Ovary (tissue), 3 donors: ENCODE data around the gene LAMTOR5.

ENCODE experiments used
- CTCF ChIP-seq, 3 donors: fragments of 450-650 bp in 2 of 3; fragments of 200-600 bp in 1 of 3; IDR thresholded peaks; one replicate each; pipeline versions ENCODE4 v1.5.1 to v1.8.0; 2016 to 2022; ENCODE audit warnings: antibody characterized with exemption in 3 of 3, mild to moderate bottlenecking in 1 of 3
- POLR2A ChIP-seq: fragments of 450-650 bp; IDR thresholded peaks from one replicate; pipeline ENCODE4 v1.6.1; 2017; ENCODE audit warnings: antibody characterized with exemption, mild to moderate bottlenecking, moderate library complexity
- donor health status: DM: no; HTN: no; CAD: no.

GRCh38 chr1:110425612-110426152 lies 18.2 kb upstream of the LAMTOR5 start:
- TF ChIP-seq CTCF (IDR thresholded peaks at IDR 0.05) = no peak
- no peak for TF ChIP-seq POLR2A
